A549 treated with AZD9567 at 1 μM for 4 hours (cell line): ENCODE measurements around the gene NPW. TPM values are rescaled to one million over a fixed set of nuclear protein-coding genes. Genes with fewer than 3 reads are reported as not detected.

Source experiments
- total RNA-seq: library from RNA; stranded (reverse); fragments of 200-300 nt; extraction: Qiagen RNA extraction; gene quantifications from 5 replicates; pipeline ENCODE4 v1.2.3, GENCODE V29; 2022; ENCODE audit not compliant: insufficient read depth

The NPW gene
- 0.59 to 1.9 TPM (median 1.3 TPM) in 4 of 5 replicates, not detected in the other for total RNA-seq

DNA sequence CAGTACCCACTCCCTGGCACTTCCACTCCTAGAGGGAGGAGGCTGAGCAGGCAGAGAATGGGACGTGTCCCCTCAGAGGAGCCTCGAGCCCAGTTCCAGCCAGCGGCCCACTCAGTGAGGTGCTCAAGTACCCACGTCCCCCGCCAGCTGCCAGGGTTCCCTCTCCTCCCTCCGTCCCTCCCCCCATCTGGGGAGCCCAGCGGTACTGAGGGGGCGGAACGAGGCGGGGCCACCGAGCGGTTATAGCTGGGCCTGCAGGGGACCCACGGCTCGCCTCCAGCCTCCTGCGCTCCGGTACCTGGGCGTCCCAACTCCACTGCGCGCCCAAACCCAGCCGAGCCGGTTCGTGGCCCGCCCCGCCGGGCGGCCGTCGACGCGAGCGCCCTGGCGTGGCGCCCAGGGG lies at the start of gene NPW:
Gene NPW, plus strand, starts transcription at position 268 of the 403 bp plus-strand sequence.

DNA sequence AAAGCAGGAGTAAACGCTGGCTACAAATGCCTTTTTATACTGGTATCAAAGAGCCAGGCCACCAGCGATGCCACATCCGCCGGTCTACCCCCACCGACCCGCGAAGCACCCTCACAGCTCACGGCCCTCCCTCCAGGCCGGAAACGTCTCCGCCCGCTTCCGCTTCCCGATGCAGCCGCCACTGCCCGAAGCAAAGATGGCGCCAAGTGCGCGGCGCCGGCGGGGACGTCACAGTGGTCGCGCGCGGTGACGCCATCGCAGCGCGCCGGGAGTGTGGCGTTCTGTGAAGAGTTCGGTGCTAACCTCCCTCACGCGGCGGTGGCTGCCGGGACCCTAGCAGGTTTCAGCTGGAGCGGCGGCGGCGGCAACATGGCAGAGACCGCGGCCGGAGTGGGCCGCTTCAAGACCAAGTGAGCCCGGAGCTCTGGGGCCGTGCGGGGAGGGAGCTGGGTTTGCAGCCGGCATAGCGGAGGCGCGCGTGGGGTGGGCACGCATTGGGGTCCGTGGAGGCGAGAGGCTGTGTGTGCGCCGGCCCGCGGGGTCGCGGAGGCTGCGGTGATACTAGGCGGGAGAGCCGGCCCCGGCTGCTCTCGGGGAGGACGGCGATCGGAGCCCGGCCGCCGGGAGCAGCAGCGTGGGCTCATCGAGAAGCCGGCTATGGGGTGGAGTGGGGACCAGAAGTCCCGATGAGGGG lies 47.6 kb upstream of the NPW start, which contains the start of gene TBL3:
Gene TBL3, plus strand, starts transcription at position 258 of the 694 bp plus-strand sequence. Its CDS starts 112 bp downstream, at position 370.

DNA sequence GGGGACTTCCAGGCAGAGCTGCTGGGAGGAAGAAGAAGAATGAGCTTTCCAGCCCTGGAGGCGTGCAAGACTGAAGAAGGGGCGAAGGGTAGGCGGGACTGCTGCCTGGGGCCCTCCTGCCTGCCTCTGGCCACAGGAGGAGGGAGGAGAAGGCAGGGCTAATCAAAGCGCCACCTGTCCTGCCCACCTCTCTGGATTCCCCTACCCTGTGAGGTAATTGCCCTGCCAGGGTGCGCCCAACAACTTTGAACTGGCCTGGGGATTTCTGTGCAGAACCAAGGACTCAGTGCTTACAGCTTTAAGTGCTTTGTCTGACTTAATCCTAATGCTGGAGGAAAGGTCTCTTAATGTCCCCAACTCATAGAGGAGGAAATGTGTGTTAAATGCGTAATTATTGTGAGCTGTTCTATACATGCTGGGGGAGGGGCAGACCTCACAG lies 38.2 kb upstream of the NPW start, which contains the start of gene NOXO1:
Gene NOXO1, minus strand, starts transcription at position 72 of the 439 bp plus-strand sequence. CDS start 290 bp downstream, outside the sequence.

GRCh38 chr16:1983544-1984346 lies 35.8 kb upstream of the NPW start, which contains the start of gene GFER:
Gene GFER, plus strand, starts transcription at chr16:1984193. Its CDS starts 26 bp downstream, at chr16:1984219.

GRCh38 chr16:1989209-1990100 lies 30.1 kb upstream of the NPW start, which contains the start of gene SYNGR3:
Gene SYNGR3, plus strand, starts transcription at chr16:1989970. Its CDS starts 133 bp downstream, at chr16:1990103.

DNA sequence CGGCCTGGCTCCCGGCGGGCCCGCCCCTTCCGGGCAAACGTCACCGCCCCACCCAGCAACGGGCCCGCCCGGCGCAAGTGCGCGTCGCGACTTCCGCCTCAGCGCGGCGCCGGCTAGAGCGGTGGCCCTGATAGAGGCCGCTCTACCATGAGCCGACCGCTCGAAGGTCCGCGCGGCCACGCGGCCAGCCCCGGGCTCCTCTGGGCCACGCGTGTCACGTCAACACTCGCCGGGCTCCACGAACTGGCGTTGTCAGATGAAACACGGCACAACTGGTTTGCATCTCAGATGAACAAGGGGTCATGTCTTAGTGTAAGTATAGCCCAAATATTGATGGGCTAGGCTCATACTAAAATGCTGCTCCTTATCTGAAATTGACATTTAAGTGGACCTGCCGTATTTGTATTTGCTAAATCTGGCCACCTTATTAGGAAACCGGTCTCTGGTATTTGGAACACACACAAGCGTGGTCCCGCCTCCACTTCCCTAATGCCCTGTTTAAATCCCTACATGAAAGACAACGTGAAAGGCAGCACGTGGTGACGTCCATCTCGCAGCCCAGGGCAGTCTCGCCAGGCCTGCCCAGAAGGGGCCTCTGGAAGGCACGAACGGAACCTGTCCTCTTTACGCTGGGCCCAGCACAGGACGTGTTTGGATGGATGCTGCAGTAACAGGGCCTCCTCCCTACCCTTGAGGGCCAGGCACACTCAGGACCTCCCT lies 9.6 kb upstream of the NPW start, which contains the start of gene ZNF598:
Gene ZNF598, minus strand, starts transcription at position 31 of the 720 bp plus-strand sequence.

DNA sequence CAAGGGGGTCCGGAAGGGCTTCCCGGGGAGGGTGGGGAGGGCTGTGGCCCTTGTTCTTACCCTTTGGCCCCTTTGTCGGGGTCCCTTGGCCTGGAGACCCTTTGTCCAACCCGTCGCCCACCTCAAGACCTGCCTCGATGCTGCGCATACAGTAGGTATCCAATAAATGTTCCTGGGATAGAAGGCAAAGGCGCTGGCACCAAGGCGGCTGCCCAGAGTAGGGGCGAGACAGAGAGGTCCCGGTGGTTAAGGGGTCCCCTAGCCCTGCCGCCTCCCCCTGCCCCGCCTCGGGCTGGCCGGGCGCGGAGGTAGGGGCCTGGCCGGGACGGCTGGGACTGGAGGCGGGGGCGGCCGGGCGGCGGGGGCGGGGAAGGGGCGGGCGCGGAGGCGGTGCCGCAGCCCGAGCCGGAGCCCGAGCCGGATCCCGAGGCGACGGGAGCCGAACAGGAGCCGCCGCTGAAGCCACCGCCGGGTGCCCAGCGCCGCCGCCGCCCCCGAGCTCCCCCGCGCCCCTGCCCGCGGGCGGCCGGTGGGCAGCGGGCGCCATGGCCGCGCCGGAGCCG lies 7.0 kb downstream of the NPW start, which contains the start of gene NHERF2:
Gene NHERF2, plus strand, starts transcription at position 442 of the 563 bp plus-strand sequence. Its CDS starts 104 bp downstream, at position 546.

GRCh38 chr16:2047330-2048115 lies 27.9 kb downstream of the NPW start, which contains the start of the genes NTHL1 and TSC2:
Gene NTHL1, minus strand, starts transcription at chr16:2047834. Its CDS starts 11 bp downstream, at chr16:2047823.
Gene TSC2, plus strand, starts transcription at chr16:2047985. Its CDS starts 631 bp downstream, at chr16:2048616.

Other genes with a start within 250 kb of the NPW start
- gene NME3, start 248.2 kb upstream of the NPW start, total RNA-seq = 25.1 to 64.0 TPM (median 61.2 TPM) in 5 replicates
- gene EME2, start 247.0 kb upstream of the NPW start, total RNA-seq = 4.1 to 12.2 TPM (median 11.4 TPM) in 5 replicates
- 126 to 264 TPM (median 252 TPM) in 5 replicates for gene MRPS34, start 246.7 kb upstream of the NPW start, total RNA-seq
- gene SPSB3, start 237.2 kb upstream of the NPW start, total RNA-seq = 21.9 to 31.5 TPM (median 27.5 TPM) in 5 replicates
- 54.1 to 93.4 TPM (median 86.7 TPM) in 5 replicates for gene NUBP2, start 236.8 kb upstream of the NPW start, total RNA-seq
- 0.06 to 0.20 TPM (median 0.07 TPM) in 4 of 5 replicates, not detected in the other for gene IGFALS, start 226.1 kb upstream of the NPW start, total RNA-seq
- 64.2 to 78.9 TPM (median 76.2 TPM) in 5 replicates for gene HAGH, start 193.0 kb upstream of the NPW start, total RNA-seq
- gene FAHD1, start 192.6 kb upstream of the NPW start, total RNA-seq = 45.9 to 58.9 TPM (median 47.9 TPM) in 5 replicates
- gene MEIOB, start 147.6 kb upstream of the NPW start, total RNA-seq = 0.96 to 1.3 TPM (median 0.99 TPM) in 4 of 5 replicates, not detected in the other
- 1.8 to 1.9 TPM (median 1.9 TPM) in 4 of 5 replicates, not detected in the other for gene HS3ST6, start 101.4 kb upstream of the NPW start, total RNA-seq
- 25.4 to 35.1 TPM (median 34.9 TPM) in 5 replicates for gene MSRB1, start 76.6 kb upstream of the NPW start, total RNA-seq
- 0.08 to 0.15 TPM in 2 of 5 replicates, not detected in the others for gene RPL3L, start 65.1 kb upstream of the NPW start, total RNA-seq
- 238 to 284 TPM (median 251 TPM) in 5 replicates for gene NDUFB10, start 60.2 kb upstream of the NPW start, total RNA-seq
- 3,446 to 5,640 TPM (median 5,518 TPM) in 5 replicates for gene RPS2, start 55.0 kb upstream of the NPW start, total RNA-seq
- gene RNF151, start 52.9 kb upstream of the NPW start, total RNA-seq = 0.11 TPM in 1 of 5 replicates, not detected in the others
- gene TBL3, start 47.7 kb upstream of the NPW start, total RNA-seq = 31.4 to 44.1 TPM (median 40.6 TPM) in 5 replicates
- gene NOXO1, start 38.3 kb upstream of the NPW start, total RNA-seq = 0.22 to 4.7 TPM (median 0.30 TPM) in 5 replicates
- gene GFER, start 35.6 kb upstream of the NPW start, total RNA-seq = 23.1 to 43.3 TPM (median 40.1 TPM) in 5 replicates
- 3.9 to 8.9 TPM (median 7.8 TPM) in 5 replicates for gene SYNGR3, start 29.8 kb upstream of the NPW start, total RNA-seq
- 51.5 to 66.8 TPM (median 63.1 TPM) in 5 replicates for gene ZNF598, start 10.0 kb upstream of the NPW start, total RNA-seq
- gene NHERF2, start 7.1 kb downstream of the NPW start, total RNA-seq = 40.0 to 57.0 TPM (median 55.2 TPM) in 5 replicates
- 24.3 to 47.2 TPM (median 44.1 TPM) in 5 replicates for gene NTHL1, start 28.0 kb downstream of the NPW start, total RNA-seq
- gene TSC2, start 28.2 kb downstream of the NPW start, total RNA-seq = 39.4 to 48.8 TPM (median 41.7 TPM) in 5 replicates
- gene PKD1, start 116.1 kb downstream of the NPW start, total RNA-seq = 20.8 to 62.8 TPM (median 57.0 TPM) in 5 replicates
- 3.1 to 11.1 TPM (median 3.8 TPM) in 5 replicates for gene RAB26, start 128.8 kb downstream of the NPW start, total RNA-seq
- gene TRAF7, start 136.0 kb downstream of the NPW start, total RNA-seq = 40.5 to 58.1 TPM (median 52.2 TPM) in 5 replicates
- 0.51 to 1.3 TPM (median 1.0 TPM) in 5 replicates for gene CASKIN1, start 176.8 kb downstream of the NPW start, total RNA-seq
- gene MLST8, start 185.7 kb downstream of the NPW start, total RNA-seq = 37.8 to 54.5 TPM (median 49.8 TPM) in 5 replicates
- 5.1 to 6.7 TPM (median 5.5 TPM) in 5 replicates for gene BRICD5, start 191.1 kb downstream of the NPW start, total RNA-seq
- gene PGP, start 195.1 kb downstream of the NPW start, total RNA-seq = 19.4 to 35.2 TPM (median 33.3 TPM) in 5 replicates
- gene E4F1, start 203.8 kb downstream of the NPW start, total RNA-seq = 18.3 to 29.3 TPM (median 28.6 TPM) in 5 replicates
- 1.5 to 1.8 TPM (median 1.7 TPM) in 4 of 5 replicates, not detected in the other for gene DNASE1L2, start 216.7 kb downstream of the NPW start, total RNA-seq
- 57.1 to 95.2 TPM (median 91.7 TPM) in 5 replicates for gene ECI1, start 231.8 kb downstream of the NPW start, total RNA-seq
- gene RNPS1, start 248.3 kb downstream of the NPW start, total RNA-seq = 262 to 276 TPM (median 270 TPM) in 5 replicates